ENCODE results near the gene RICTOR. TPM values are rescaled to one million over a fixed set of nuclear protein-coding genes. Genes with fewer than 3 reads are reported as not detected.
"Not testable (repeated sequence)": the region's sequence is repeated elsewhere in the genome, so short reads cannot be mapped to it uniquely, and the experiment has no call there.

Gene RICTOR
- total RNA-seq, 1 donor from 2014 or later, result 71.8 TPM

DNA sequence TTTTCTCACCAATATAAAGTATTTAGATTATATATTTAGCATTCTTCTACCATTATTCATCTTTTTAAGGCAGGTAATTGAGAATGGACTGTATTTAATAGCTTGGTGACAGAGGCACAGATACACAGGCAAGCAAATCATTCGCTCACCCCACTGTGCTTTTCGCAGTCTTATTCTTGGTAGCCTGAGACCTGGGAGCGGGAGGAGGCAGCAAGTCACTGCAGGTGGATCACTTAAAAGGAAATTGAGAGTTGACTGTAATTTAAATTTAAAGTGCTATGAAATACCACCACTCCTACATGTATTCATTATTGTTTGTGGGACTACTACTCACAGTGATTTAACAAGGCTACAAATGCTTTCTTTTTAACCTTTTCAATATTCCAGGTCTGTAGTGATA is 9.7 kb downstream of the RICTOR start:
- intact Hi-C loops (cut with DNase I), result no loop called here
- ATAC-seq (no peak), DNase-seq (ENCODE audit: low spot score) (no peak)

DNA sequence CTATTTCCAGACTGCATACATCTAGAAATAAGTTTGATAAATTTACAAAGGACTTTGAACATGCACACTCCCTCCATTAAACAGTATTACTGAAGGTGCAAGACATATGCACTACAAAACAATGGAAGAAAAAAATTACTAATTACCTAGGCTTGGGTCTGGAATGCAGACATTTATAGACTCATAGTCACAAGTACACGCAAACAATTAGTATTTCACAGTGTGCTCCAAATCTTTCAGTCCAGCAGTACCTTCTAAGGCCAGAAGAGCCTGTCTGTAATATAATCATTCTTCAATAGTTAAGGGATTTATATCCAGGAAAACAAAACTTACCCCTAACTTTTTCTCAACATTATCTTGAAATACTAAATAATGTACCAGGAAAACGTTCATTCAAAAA is 11.2 kb downstream of the RICTOR start:
- intact Hi-C loops (cut with DNase I), result no loop called here
- DNase-seq (ENCODE audit: low spot score) (no peak), ATAC-seq (no peak)

DNA sequence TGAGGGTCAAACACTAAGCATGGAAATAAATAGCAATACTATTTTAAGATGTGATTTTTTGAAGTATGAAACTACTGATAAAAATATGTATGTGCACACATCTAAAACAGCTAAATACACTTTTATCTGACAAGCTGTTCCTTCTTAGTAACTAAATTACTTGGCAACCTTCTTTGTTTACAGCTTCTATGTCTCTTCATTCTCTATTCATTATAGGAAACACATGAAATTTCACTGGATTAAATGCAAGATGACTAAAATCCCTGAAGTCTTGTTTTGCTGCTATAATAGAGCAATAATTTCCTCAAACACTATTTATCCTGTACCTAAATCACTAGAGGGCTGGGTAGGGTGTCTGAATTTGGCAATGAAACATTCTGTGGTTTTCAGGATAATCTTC is 11.7 kb downstream of the RICTOR start:
- intact Hi-C loops (cut with DNase I), result no loop called here
- ATAC-seq (no peak), DNase-seq (ENCODE audit: low spot score) (no peak)

DNA sequence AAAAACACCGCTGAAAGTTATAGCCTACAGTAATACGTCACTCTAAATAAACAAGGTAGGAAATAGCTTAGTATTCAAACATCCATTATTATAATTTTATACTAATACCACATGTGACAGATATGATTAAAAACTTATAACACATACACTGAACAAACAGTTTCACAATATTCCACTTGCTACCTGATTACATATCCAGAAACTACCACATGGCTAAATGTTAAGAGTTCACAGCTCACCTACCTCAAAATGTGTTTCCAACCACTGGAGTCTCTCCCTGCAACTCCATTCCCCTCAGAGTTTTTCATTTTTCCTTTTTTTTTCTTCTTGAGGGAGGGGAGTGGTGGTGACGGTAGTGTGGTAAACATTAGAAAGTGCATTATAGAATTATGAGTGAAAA is 12.1 kb downstream of the RICTOR start:
- ATAC-seq (no peak), DNase-seq (ENCODE audit: low spot score) (no peak)
- intact Hi-C loops (cut with DNase I), result no loop called here

DNA sequence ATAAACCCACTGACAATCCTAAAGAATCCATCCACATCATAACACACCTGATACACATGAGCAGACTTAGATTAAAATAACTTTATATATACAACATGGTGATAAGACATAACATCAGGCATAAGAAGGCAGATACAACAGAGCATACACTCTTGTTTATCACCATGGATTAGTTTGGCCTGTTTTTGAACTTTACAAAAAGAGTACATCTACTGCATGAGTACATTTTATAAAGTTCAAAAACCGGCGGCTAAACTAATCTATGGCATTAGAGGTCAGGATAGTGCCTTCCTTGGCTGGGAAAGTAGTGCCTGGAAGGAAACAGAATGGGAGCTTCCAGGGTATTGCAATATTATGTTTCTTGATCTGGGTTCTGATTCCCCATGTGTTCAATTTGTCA is 15.1 kb downstream of the RICTOR start:
- ATAC-seq (peak; percentile 51), DNase-seq (ENCODE audit: low spot score) (no peak)
- intact Hi-C loops (cut with DNase I), result no loop called here

DNA sequence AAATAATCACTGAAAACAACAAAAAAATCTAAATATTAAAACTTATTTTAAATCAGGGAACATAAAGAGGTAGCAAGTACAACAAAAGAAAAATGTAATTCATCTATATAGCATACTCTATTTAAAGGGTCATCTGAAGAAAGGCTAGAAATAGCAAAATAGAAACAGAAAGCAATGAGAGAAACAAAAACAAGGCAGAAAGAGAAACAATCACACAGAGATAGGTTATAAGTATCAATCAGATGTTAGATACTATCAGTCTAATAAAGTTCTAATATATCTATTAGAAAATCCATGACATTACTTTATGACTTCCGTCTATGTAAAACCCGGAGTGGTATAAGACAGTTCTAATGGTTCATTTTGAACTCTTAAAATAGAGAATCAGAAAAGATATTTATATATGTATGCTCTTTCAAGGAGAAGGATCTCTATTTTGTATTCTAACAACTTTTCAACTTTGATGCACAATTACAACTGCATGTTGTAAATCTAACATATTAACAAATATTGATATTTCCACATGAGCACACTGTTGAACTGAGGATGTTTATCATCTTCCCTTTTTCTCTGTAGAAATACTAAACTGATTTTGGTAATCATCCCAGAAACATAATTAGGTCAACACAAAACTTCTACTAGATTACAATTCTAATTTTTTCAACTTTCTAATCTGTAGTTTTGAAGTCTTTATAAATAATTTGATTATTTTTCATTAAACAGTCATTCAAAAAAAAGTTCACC is 15.8 kb downstream of the RICTOR start:
- ATAC-seq, result no peak
- no peak for DNase-seq (ENCODE audit: low spot score)
- intact Hi-C loops (cut with DNase I), result no loop called here

DNA sequence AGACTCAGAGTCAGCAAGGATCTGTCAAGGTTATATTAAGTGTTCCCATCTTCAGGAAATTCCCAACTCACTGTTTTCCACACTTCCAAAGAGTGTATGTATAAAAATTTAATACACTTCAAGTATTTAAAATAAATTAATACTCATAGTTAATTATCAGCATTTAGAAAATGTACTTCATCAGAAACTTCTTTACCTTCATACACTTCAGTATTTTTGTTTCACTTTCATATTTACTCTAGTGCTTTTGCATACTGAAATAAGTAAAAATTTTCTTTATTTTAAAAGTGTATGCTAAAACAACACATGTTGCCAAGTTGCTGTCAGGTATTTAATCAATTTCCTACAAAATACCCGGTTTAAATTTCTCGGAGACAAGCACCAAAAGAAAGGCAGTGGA is 16.5 kb downstream of the RICTOR start:
- no peak for DNase-seq (ENCODE audit: low spot score)
- intact Hi-C loops (cut with DNase I), result no loop called here
- no peak for ATAC-seq

DNA sequence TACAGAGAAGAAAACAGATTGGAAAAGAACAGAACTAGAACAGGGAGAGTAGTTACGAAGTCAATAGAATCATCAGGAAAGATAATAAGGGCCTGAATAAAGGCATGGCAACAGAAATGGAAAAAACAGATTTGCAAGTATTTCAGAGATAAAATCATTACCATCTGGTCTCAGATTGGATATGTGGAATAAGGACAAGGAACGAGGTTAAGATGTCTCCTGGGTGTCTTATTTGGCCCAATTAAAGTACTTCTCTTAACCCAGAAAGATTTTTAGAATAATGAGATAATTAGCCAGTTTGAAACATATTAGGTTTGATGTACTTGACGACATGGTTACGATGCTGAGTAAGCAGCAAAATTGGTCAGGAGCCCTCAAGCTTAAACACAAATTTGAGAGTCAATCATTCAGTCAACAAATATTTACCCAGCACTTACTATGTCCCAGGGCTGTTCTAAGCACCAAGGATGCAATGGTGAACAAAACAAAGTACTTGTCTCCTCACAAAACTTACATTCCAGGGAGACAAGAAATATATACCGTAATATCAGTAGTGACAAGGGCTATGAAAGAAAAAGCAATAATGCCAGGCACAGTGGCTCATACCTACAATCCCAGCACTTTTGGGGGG is 18.3 kb downstream of the RICTOR start:
- DNase-seq (ENCODE audit: low spot score) (no peak), ATAC-seq (peak; percentile 82)
- intact Hi-C loops (cut with DNase I), result no loop called here

DNA sequence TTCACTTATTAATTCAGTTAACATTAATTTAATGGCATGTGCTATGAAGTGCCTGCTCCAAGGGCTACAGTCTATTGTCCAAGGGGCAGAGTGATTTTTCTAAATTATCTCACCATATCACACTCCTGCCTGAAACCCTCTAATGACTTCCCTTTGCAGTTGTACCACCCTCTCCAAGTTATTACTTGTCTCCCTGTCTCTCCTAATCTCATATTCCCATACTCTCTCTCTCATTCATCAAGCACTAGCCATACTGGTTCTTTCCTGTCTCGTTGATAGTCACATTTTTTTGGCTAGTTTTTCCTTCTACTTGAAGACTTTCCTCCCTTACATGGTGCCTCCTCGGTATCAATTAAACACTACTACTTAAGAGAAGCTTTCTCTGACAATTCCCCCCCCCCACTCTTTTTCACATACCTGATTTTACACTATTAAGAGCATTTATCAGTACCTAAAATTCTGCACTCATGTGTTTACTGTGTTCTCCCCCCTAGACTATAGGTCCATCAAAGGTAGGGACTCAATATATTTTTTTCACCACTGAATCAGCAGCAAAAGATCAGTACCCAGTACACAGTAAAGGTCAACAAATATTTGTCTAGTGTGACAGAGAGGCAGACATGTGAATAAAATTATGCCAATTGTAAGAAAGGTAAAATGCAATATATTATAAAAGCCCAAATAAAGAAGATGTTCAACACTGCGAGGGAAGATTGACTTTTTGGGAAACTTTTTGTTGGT is 19.0 kb downstream of the RICTOR start:
- DNase-seq (ENCODE audit: low spot score) (no peak), ATAC-seq (no peak)
- intact Hi-C loops (cut with DNase I), result no loop called here

DNA sequence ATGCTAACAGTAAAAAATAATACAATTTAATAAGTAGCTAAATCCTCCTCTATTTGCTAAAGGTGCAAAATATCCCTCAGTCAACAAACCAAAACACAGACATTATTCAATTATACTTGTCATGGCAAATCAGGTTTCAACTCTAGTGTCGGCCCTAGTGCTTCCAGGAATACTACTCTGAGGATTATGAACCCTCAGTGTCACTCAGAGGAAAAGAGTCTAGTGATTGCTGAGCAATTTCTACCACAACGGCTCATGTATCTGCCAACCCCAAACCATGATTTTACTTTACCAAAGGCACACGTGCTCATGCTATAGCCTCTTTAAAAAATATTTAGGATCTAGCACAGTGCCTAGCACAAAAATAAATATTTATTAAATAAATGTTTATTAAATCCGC is 21.0 kb downstream of the RICTOR start:
- ATAC-seq (no peak), DNase-seq (ENCODE audit: low spot score) (no peak)
- intact Hi-C loops (cut with DNase I), result no loop called here

DNA sequence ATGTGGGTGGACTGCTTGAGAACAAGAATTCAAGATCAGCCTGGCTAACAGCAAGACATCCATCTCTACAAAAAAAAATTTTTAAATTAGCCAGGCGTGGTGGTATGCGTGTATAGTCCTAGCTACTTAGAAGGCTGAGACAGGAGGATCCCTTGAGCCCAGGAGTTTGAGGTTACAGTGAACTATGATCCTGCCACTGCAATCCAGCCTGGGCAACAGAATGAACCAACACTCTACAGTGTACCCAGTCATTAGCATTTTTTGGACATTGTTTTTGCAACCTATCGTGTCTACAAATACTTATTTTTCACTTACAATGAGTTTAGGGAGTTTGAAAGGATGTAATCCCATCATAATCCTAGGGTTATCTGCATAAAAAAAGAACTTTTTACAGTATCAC is 22.1 kb downstream of the RICTOR start:
- DNase-seq (ENCODE audit: low spot score) (no peak), ATAC-seq (no peak)
- intact Hi-C loops (cut with DNase I), result no loop called here

DNA sequence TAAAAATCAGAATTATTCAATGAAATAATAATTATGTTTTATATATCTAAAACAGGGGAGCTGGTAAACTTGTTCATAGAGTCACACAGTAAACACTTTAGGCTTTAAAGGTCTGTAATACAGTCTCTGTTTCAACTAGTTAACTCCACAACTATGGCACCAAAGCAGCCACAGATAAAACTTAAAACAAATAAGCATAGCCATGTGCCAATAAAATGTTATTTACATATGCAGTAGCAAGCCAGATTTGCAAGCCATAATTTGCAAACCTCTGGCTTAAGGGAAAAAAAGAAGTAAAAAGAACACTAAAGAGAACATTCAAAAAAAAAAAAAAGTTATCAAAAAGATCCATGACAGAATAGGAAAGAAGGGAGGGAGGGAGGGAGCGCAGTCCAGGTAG is 24.9 kb downstream of the RICTOR start:
- intact Hi-C loops (cut with DNase I), result no loop called here
- ATAC-seq, result no peak
- no peak for DNase-seq (ENCODE audit: low spot score)

DNA sequence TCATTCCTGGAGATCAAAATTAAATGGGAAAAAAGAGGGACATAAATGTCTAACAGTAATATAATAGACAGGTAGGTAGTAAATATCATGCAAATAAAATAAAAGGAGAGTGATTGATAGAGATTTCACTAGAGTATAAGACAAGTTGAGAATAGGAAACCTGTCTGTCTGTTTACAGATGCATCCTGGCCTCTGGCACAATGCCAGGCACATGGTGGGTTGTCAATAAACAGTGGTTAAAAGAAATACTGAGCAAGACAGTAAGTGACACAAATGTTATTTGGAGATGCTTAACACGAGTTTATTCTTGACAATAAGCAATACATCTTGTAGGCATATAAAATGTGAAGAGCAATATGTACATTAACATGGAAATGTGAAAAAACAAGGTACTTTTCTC is 33.3 kb downstream of the RICTOR start:
- intact Hi-C loops (cut with DNase I), result no loop called here
- ATAC-seq, result no peak

DNA sequence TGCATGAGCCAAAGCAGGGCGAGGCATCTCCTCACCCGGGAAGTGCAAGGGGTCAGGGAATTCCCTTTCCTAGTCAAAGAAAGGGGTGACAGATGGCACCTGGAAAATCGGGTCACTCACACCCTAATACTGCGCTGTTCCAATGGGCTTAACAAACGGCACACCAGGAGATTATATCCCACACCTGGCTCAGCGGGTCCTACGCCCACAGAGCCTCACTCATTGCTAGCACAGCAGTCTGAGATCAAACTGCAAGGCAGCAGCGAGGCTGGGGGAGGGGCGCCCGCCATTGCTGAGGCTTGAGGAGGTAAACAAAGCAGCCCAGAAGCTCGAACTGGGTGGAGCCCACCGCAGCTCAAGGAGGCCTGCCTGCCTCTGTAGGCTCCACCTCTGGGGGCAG is 39.7 kb downstream of the RICTOR start:
- not testable (repeated sequence) for DNase-seq (ENCODE audit: low spot score); ATAC-seq

More for the DNA sequence above, 33.3 kb downstream of the RICTOR start:
- DNase-seq (ENCODE audit: low spot score), result no peak

DNA sequence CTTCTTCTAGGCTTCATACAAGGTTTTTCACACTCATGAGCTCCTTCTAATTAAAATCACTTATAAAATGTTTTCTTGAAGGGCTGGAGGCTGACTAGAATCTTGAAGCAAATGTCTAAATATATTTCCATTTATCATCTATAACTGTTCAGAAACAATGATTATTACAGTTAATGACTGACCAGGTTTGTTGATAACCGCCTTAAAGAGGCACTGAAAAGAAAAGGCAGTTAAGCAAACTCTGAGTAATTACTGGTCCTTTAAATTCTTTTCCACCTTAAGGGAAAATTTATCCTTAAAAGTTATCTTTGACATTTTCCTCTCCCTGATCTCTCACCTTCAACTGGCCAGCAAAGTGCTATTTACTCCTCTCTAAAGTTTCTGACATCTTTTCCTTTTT is 43.2 kb downstream of the RICTOR start:
- intact Hi-C loops (cut with DNase I), result no loop called here
- ATAC-seq (no peak), DNase-seq (ENCODE audit: low spot score) (no peak)

More for the DNA sequence above, 39.7 kb downstream of the RICTOR start:
- intact Hi-C loops (cut with DNase I), result not testable (repeated sequence)

DNA sequence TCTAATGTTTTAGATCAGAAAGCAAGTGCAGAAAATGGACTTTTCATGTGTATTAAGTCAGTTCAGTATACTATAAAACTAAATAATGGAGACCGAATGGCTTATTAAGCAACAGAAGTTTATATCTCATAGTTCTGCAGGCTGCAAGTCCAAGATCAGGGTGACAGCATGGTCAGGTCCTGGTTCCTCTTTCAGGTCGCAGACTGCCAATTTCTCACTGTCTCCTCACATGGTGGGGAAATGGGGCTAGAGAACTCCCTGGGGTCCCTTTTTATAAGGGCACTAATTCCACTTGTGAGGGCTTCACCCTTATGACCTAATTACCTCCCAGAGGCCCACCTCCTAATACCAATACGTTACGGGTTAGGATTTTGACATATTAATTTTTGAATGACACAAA is 48.7 kb downstream of the RICTOR start:
- DNase-seq (ENCODE audit: low spot score) (no peak), ATAC-seq (no peak)
- intact Hi-C loops (cut with DNase I), result no loop called here

DNA sequence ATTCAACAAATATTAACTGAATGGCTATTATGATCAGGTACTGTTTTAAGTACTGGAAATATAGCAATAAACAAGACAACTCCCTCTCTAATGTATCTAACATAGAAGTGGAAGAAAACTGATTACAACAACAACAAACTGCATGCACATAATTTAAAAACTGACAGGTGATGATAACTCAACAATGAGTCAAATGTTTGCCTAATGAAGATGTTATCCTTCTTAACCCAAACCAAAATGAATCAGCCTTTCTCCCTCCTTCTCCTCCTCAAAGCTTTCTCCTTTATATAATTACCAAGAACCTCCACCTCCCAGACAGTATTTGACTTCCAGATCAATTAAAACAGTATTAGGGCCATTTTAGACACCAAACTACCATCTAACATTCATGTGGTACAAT is 49.3 kb downstream of the RICTOR start:
- no peak for ATAC-seq
- DNase-seq (ENCODE audit: low spot score), result no peak
- intact Hi-C loops (cut with DNase I), result no loop called here

DNA sequence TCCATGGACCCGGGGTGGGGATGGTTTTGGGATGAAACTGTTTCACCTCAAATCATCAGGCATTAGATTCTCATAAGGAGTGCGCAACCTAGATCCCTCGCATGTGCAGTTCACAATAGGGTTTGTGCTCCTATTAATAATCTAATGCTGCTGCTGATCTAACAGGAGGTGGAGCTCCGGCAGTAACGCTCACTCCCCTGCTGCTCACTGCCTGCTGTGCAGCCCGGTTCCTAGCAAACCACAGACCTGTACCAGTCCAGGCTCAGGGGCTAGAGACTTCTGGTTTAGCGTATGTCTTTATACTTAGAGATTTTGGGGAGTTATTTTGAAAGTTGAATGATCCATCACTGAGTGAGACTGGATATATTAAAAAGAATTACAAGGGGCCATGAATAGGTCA is 50.2 kb downstream of the RICTOR start:
- DNase-seq (ENCODE audit: low spot score) (no peak), ATAC-seq (no peak)
- intact Hi-C loops (cut with DNase I), result no loop called here

DNA sequence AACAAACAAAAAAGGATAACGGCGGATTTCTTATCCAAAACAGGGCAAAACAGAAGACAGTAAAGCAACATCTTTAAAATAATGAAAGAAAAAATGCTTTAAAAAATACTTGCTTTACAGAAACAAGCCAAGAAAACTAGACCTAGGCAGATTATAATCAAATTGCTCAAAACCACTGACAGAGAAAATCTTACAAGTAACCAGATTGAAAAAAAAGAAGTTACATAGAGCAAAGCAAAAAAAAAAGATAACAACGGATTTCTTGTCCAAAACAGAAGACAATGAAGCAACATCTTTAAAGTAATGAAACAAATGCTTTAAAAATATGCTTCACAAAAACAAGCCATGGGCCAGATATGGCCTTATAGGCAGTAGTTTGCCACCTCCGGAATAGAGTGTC is 51.1 kb downstream of the RICTOR start:
- intact Hi-C loops (cut with DNase I), result no loop called here
- DNase-seq (ENCODE audit: low spot score) (no peak), ATAC-seq (no peak)

DNA sequence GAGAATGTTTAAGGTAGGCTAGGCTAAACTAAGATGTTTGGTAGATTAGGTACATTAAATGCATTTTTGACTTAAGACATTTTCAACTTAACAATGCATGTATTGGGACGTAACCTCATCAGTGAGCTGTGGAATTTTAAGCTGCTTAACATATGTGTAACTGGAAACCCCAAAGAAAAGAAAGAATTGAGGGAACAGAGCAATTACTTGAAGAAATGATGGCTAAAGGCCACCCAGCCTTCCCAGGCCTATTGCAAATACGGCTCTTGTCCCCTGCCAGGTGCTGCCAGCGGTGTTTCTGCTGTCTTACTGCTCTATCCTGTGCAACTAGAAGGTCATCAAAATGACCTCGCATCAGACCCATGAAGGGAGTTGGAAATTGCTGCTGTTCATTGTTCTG is 52.0 kb downstream of the RICTOR start:
- DNase-seq (ENCODE audit: low spot score) (no peak), ATAC-seq (no peak)
- intact Hi-C loops (cut with DNase I), result no loop called here
